Astrocyte (in vitro differentiated cells and primary cell): Measurements from ENCODE around the gene CRACDL. TPM values are rescaled to one million over a fixed set of nuclear protein-coding genes. Genes with fewer than 3 reads are reported as not detected.

Experiments used
- DNase-seq: peaks from one replicate; pipeline ENCODE4 v3.0.0-alpha.2; 2010; ENCODE audit warnings: low read depth
- FAIRE-seq: peaks from 2 replicates; lab custom pipeline; 2011; peaks lifted over from hg19 to GRCh38; lab: Jason Lieb, UNC
- H2AFZ ChIP-seq: 2 replicates; pipeline ENCODE4 v1.6.0; 2012; ENCODE audit warnings: low read depth, low read length, inconsistent platforms
- H3K27ac ChIP-seq: 2 replicates; pipeline ENCODE4 v1.5.1; 2011; ENCODE audit warnings: low read depth, low read length, inconsistent platforms
- H3K27me3 ChIP-seq: 2 replicates; pipeline ENCODE4 v1.6.0; 2011; ENCODE audit warnings: low read length, inconsistent platforms; ENCODE audit not compliant: insufficient read depth
- H3K36me3 ChIP-seq: 2 replicates; pipeline ENCODE4 v1.5.1; 2011; ENCODE audit warnings: low read length, inconsistent platforms; ENCODE audit not compliant: insufficient read depth
- H3K4me1 ChIP-seq: 2 replicates; pipeline ENCODE4 v1.5.1; 2011; ENCODE audit warnings: low read length, inconsistent platforms; ENCODE audit not compliant: insufficient read depth
- H3K4me2 ChIP-seq: 2 replicates; pipeline ENCODE4 v1.6.0; 2012; ENCODE audit warnings: low read length, inconsistent platforms
- H3K4me3 ChIP-seq: 2 replicates; pipeline ENCODE4 v1.5.1; 2011; ENCODE audit warnings: low read depth, mild to moderate bottlenecking, low read length, inconsistent platforms; ENCODE audit not compliant: insufficient read depth
- H3K79me2 ChIP-seq: 2 replicates; pipeline ENCODE4 v1.6.0; 2012; ENCODE audit warnings: mild to moderate bottlenecking, low read length, inconsistent platforms; ENCODE audit not compliant: insufficient read depth
- H3K9ac ChIP-seq: 2 replicates; pipeline ENCODE4 v1.6.0; 2012; ENCODE audit warnings: mild to moderate bottlenecking, low read length, inconsistent platforms
- H3K9me3 ChIP-seq: 2 replicates; pipeline ENCODE4 v1.5.1; 2012; ENCODE audit warnings: low read depth, mild to moderate bottlenecking, low read length, inconsistent platforms; ENCODE audit not compliant: insufficient read depth
- H4K20me1 ChIP-seq: 2 replicates; pipeline ENCODE4 v1.6.0; 2012; ENCODE audit warnings: low read length, inconsistent platforms; ENCODE audit not compliant: insufficient read depth
- H3K27ac Mint-ChIP-seq: one replicate; pipeline ENCODE4 v1.8.0; 2021; ENCODE audit warnings: mild to moderate bottlenecking, mixed read lengths; ENCODE audit not compliant: unreplicated experiment
- H3K27me3 Mint-ChIP-seq: one replicate; pipeline ENCODE4 v1.8.0; 2021; ENCODE audit warnings: low read depth, mixed read lengths; ENCODE audit not compliant: unreplicated experiment
- H3K36me3 Mint-ChIP-seq: one replicate; pipeline ENCODE4 v1.8.0; 2021; ENCODE audit warnings: low read depth, mixed read lengths; ENCODE audit not compliant: unreplicated experiment
- H3K4me1 Mint-ChIP-seq: one replicate; pipeline ENCODE4 v1.8.0; 2021; ENCODE audit warnings: low read depth, mixed read lengths; ENCODE audit not compliant: unreplicated experiment
- H3K4me3 Mint-ChIP-seq: one replicate; pipeline ENCODE4 v1.8.0; 2021; ENCODE audit warnings: mild to moderate bottlenecking, moderate library complexity, mixed read lengths; ENCODE audit not compliant: unreplicated experiment
- H3K9me3 Mint-ChIP-seq: one replicate; pipeline ENCODE4 v1.8.0; 2021; ENCODE audit warnings: mild to moderate bottlenecking, mixed read lengths; ENCODE audit not compliant: unreplicated experiment
- CTCF ChIP-seq: IDR thresholded peaks from 2 replicates; pipeline ENCODE4 v1.5.1; 2011; ENCODE audit warnings: low read depth, mild to moderate bottlenecking, inconsistent platforms, low read length, moderate library complexity; ENCODE audit not compliant: insufficient read depth
- EZH2 ChIP-seq: IDR thresholded peaks from 2 replicates; pipeline ENCODE4 v1.6.1; 2012; ENCODE audit warnings: mild to moderate bottlenecking, low read length, inconsistent platforms; ENCODE audit not compliant: insufficient read depth
- total RNA-seq: library from RNA; stranded (reverse); gene quantifications from 2 replicates; pipeline ENCODE4 v1.2.1, GENCODE V29; 2021

CRACDL gene
- total RNA-seq, 1 donor from 2014 or later, result 1.8 TPM

DNA sequence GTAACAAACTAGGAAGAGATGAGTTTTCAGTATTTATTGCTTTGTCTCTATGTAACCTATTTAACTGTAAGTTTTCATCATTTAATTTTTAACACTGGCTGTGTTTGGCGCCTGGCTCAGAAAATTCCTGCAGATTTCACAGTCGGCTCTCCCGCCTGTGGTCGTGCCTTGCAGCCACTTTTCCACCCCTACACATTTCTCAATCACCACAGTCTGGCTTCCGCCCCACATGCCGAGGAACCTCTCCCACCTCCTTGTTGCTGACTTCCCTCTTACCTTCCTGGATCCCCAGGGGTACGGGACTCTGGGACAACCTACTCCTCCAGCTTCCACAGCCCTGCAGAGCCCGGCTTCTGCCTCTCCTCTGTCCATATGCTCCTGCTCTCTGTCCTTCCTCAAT lies 163.5 kb downstream of the CRACDL start:
- Histone ChIP-seq H3K9ac (no peak overlapping the region), H3K4me2 (no peak overlapping the region), H3K27ac (no peak overlapping the region), H3K4me3 (no peak overlapping the region), H3K79me2 (no peaks in the 10 kb centered on the region), H4K20me1 (no peaks in the 10 kb centered on the region), H3K27me3 (peaks cover 2% of the 10 kb centered on the region), H3K4me1 (peaks cover 15% of the 10 kb centered on the region), H3K36me3 (no peaks in the 10 kb centered on the region), H2AFZ (no peak overlapping the region), H3K9me3 (no peaks in the 10 kb centered on the region)
- Mint-ChIP-seq H3K4me1 (peaks cover 14% of the 10 kb centered on the region), H3K27ac (peak overlapping the region; percentile 67), H3K4me3 (no peak overlapping the region), H3K27me3 (peaks cover 15% of the 10 kb centered on the region), H3K9me3 (peaks cover 14% of the 10 kb centered on the region), H3K36me3 (no peaks in the 10 kb centered on the region)
- DNase-seq, result peak; percentile 65
- no peak for TF ChIP-seq EZH2
- no peak for TF ChIP-seq CTCF
- no peak for FAIRE-seq

GRCh38 chr2:98771721-98772524 lies 164.1 kb downstream of the CRACDL start:
- DNase-seq (peak; percentile 89), FAIRE-seq (no peak)
- no peaks in the 10 kb centered on the region for H3K36me3 ChIP-seq
- Mint-ChIP-seq H3K27me3 (peaks cover 15% of the 10 kb centered on the region), H3K27ac (no peak overlapping the region), H3K4me3 (no peak overlapping the region), H3K4me1 (peaks cover 14% of the 10 kb centered on the region), H3K36me3 (no peaks in the 10 kb centered on the region), H3K9me3 (peaks cover 10% of the 10 kb centered on the region)
- H3K9ac ChIP-seq, result no peak overlapping the region
- no peak overlapping the region for H2AFZ ChIP-seq
- H3K79me2 ChIP-seq, result no peaks in the 10 kb centered on the region
- no peaks in the 10 kb centered on the region for H4K20me1 ChIP-seq
- H3K4me1 ChIP-seq, result peaks cover 15% of the 10 kb centered on the region
- H3K27me3 ChIP-seq, result peaks cover 2% of the 10 kb centered on the region
- no peaks in the 10 kb centered on the region for H3K9me3 ChIP-seq
- no peak overlapping the region for H3K4me2 ChIP-seq
- no peak overlapping the region for H3K4me3 ChIP-seq
- no peak overlapping the region for H3K27ac ChIP-seq
- TF ChIP-seq CTCF, result no peak
- no peak for TF ChIP-seq EZH2

GRCh38 chr2:98771264-98771663 lies 164.8 kb downstream of the CRACDL start:
- peaks cover 15% of the 10 kb centered on the region for H3K27me3 Mint-ChIP-seq
- H3K9me3 Mint-ChIP-seq, result peaks cover 10% of the 10 kb centered on the region
- no peak for FAIRE-seq

More at GRCh38 chr2:98771264-98771663, 164.8 kb downstream of the CRACDL start:
- Histone ChIP-seq H3K4me2 (no peak overlapping the region), H2AFZ (no peak overlapping the region), H4K20me1 (no peaks in the 10 kb centered on the region), H3K9ac (no peak overlapping the region), H3K27ac (no peak overlapping the region), H3K79me2 (no peaks in the 10 kb centered on the region), H3K4me1 (peaks cover 15% of the 10 kb centered on the region), H3K36me3 (no peaks in the 10 kb centered on the region), H3K27me3 (peaks cover 2% of the 10 kb centered on the region), H3K9me3 (no peaks in the 10 kb centered on the region), H3K4me3 (no peak overlapping the region)
- H3K36me3 Mint-ChIP-seq, result no peaks in the 10 kb centered on the region
- no peak overlapping the region for H3K27ac Mint-ChIP-seq
- H3K4me1 Mint-ChIP-seq, result peaks cover 14% of the 10 kb centered on the region
- no peak overlapping the region for H3K4me3 Mint-ChIP-seq
- TF ChIP-seq CTCF, result no peak
- no peak for DNase-seq
